Lung (tissue), 12 donors: Measurements from ENCODE around the gene IFT122. TPM values are rescaled to one million over a fixed set of nuclear protein-coding genes. Genes with fewer than 3 reads are reported as not detected.
"Not testable (repeated sequence)": the region's sequence is repeated elsewhere in the genome, so short reads cannot be mapped to it uniquely, and the experiment has no call there.

Source experiments
- ATAC-seq: fragments of 200-7000 bp; cut with Tn5 transposase; one replicate; pipeline ENCODE4 v1.9.1; 2020; ENCODE audit warnings: moderate number of reproducible peaks; ENCODE audit not compliant: insufficient read depth, low FRiP score
- DNase-seq, 3 donors: peaks; one replicate each; pipeline ENCODE4 v3.0.0-alpha.2; 2013 to 2017
- H3K27ac ChIP-seq, 2 donors: one replicate each; pipeline ENCODE4 v1.5.1; 2013; ENCODE audit warnings: mild to moderate bottlenecking in 2 of 2, moderate library complexity in 2 of 2, control low read depth in 1 of 2, inconsistent platforms in 1 of 2, low read depth in 1 of 2, low read length in 1 of 2
- H3K27me3 ChIP-seq, 3 donors: one replicate each; pipeline ENCODE4 v1.5.1; 2013; ENCODE audit warnings: low read length in 2 of 3; ENCODE audit not compliant: control insufficient read depth in 3 of 3, insufficient read depth in 3 of 3
- H3K36me3 ChIP-seq, 4 donors: one replicate each; pipeline ENCODE4 v1.5.1; 2013; ENCODE audit warnings: low read length in 4 of 4, mild to moderate bottlenecking in 1 of 4, moderate library complexity in 1 of 4; ENCODE audit not compliant: control insufficient read depth in 4 of 4, insufficient read depth in 4 of 4
- H3K4me1 ChIP-seq, 5 donors: one replicate each; pipeline ENCODE4 v1.5.1; 2013; ENCODE audit warnings: low read length in 5 of 5, mild to moderate bottlenecking in 2 of 5, moderate library complexity in 1 of 5; ENCODE audit not compliant: control insufficient read depth in 5 of 5, insufficient read depth in 5 of 5
- H3K4me3 ChIP-seq: one replicate; pipeline ENCODE4 v1.5.1; 2013; ENCODE audit warnings: mild to moderate bottlenecking, control low read depth, moderate library complexity
- H3K9ac ChIP-seq, 2 donors: one replicate each; pipeline ENCODE4 v1.5.1; 2013; ENCODE audit warnings: low read length in 2 of 2, control low read depth in 1 of 2; ENCODE audit not compliant: insufficient read depth in 1 of 2
- H3K9me3 ChIP-seq, 4 donors: one replicate each; pipeline ENCODE4 v1.5.1; 2013; ENCODE audit warnings: low read length in 3 of 4, mild to moderate bottlenecking in 1 of 4, moderate library complexity in 1 of 4; ENCODE audit not compliant: control insufficient read depth in 4 of 4, insufficient read depth in 3 of 4
- CTCF ChIP-seq: IDR thresholded peaks from 2 replicates; pipeline ENCODE4 v1.5.1; 2012; ENCODE audit warnings: mild to moderate bottlenecking; ENCODE audit errors: control extremely low read depth, extremely low read depth
- WGBS, 2 donors: extraction: QIAGEN DNeasy Blood & Tissue Kit; methylation state at CpG; one replicate each; pipeline ENCODE4 v1.1.7; 2013; 5-methylcytosine and 5-hydroxymethylcytosine counted together
- polyA plus RNA-seq, 2 donors: library from polyadenylated mRNA; stranded (reverse); fragments of 200-250 nt; gene quantifications; one replicate each; pipeline ENCODE4 v1.2.1, GENCODE V29; 2013
- total RNA-seq, 2 donors: library from RNA; depleted of rRNA in 1 of 2; stranded (reverse); fragments of >200 nt in 1 of 2; gene quantifications; one replicate each; pipeline ENCODE4 v1.2.1, GENCODE V29; 2014 to 2021
- donor health status: control.
- donor health status: control.
- donor health status: Bipolar disorder and iron deficiency.
- donor health status: healthy.
- donor health status: DM: yes; HTN: yes; CAD: no.

IFT122 gene
- total and polyA plus RNA-seq, 4 donors, result 11.0 to 65.7 (median 31.7) TPM

- ATAC-seq (no peak), DNase-seq (no peak)
- H3K27ac ChIP-seq, result no peak overlapping the region
- peaks cover 0 to 37% (median 27%) of the 10 kb centered on the region in 4 donors for H3K36me3 ChIP-seq
- TF ChIP-seq CTCF, result no peak
- H3K27me3 ChIP-seq, result no peaks in the 10 kb centered on the region
- no peaks in the 10 kb centered on the region for H3K4me1 ChIP-seq
- H3K4me3 ChIP-seq, result no peak overlapping the region
- H3K9me3 ChIP-seq, result no peaks in the 10 kb centered on the region
- H3K9ac ChIP-seq, result no peak overlapping the region
These were observed 72.6 kb downstream of the IFT122 start for GRCh38 chr3:129512595-129512994.

- WGBS, 2 donors, result 96 to 99% methylated on average over 8 of the region's 8 CpGs
- no peak overlapping the region for H3K9ac ChIP-seq
- DNase-seq (no peak), ATAC-seq (no peak)
- H3K4me3 ChIP-seq, result no peak overlapping the region
- H3K27me3 ChIP-seq, result no peaks in the 10 kb centered on the region
- H3K9me3 ChIP-seq, result no peaks in the 10 kb centered on the region
- H3K36me3 ChIP-seq, result peaks cover 0 to 34% (median 29%) of the 10 kb centered on the region in 4 donors
- H3K4me1 ChIP-seq, result no peaks in the 10 kb centered on the region
- no peak for TF ChIP-seq CTCF
- H3K27ac ChIP-seq, result no peak overlapping the region
These were observed 73.7 kb downstream of the IFT122 start for GRCh38 chr3:129513705-129514104.

- Histone ChIP-seq H3K27me3 (no peaks in the 10 kb centered on the region), H3K4me3 (no peak overlapping the region), H3K4me1 (no peaks in the 10 kb centered on the region), H3K9ac (no peak overlapping the region), H3K9me3 (no peaks in the 10 kb centered on the region), H3K27ac (no peak overlapping the region), H3K36me3 (peaks cover 0 to 38% (median 29%) of the 10 kb centered on the region in 4 donors)
- ATAC-seq, result no peak
- DNase-seq, result no peak
- no peak for TF ChIP-seq CTCF
- WGBS, 2 donors, result 95 to 96% methylated on average over 10 of the region's 10 CpGs
These were observed 74.1 kb downstream of the IFT122 start for GRCh38 chr3:129514110-129514509.

GRCh38 chr3:129514563-129514962 lies 74.5 kb downstream of the IFT122 start:
- no peak for TF ChIP-seq CTCF
- no peaks in the 10 kb centered on the region for H3K9me3 ChIP-seq
- DNase-seq (no peak), ATAC-seq (no peak)
- no peak overlapping the region for H3K27ac ChIP-seq
- H3K36me3 ChIP-seq, result peaks cover 0 to 40% (median 30%) of the 10 kb centered on the region in 4 donors
- H3K27me3 ChIP-seq, result no peaks in the 10 kb centered on the region
- H3K4me3 ChIP-seq, result no peak overlapping the region
- no peak overlapping the region for H3K9ac ChIP-seq
- no peaks in the 10 kb centered on the region for H3K4me1 ChIP-seq
- WGBS, 2 donors, result 96 to 100% methylated on average over 6 of the region's 6 CpGs

GRCh38 chr3:129515108-129515820 lies 75.2 kb downstream of the IFT122 start:
- not testable (repeated sequence) for ATAC-seq, H3K9me3 ChIP-seq, H3K4me3 ChIP-seq, DNase-seq, H3K9ac ChIP-seq, H3K4me1 ChIP-seq, H3K27ac ChIP-seq, H3K27me3 ChIP-seq
- WGBS, 2 donors, result 93 to 97% methylated on average over 17 to 20 of the region's 25 CpGs
- peaks cover 0 to 42% (median 30%) of the 10 kb centered on the region in 4 donors for H3K36me3 ChIP-seq
